ENCODE measurements around the gene SLC25A44.
A peak's percentile ranks its signal among the peaks of the same experiment; 100 is the strongest.
"Not testable (repeated sequence)": the region's sequence is repeated elsewhere in the genome, so short reads cannot be mapped to it uniquely, and the experiment has no call there.

The SLC25A44 gene

DNA sequence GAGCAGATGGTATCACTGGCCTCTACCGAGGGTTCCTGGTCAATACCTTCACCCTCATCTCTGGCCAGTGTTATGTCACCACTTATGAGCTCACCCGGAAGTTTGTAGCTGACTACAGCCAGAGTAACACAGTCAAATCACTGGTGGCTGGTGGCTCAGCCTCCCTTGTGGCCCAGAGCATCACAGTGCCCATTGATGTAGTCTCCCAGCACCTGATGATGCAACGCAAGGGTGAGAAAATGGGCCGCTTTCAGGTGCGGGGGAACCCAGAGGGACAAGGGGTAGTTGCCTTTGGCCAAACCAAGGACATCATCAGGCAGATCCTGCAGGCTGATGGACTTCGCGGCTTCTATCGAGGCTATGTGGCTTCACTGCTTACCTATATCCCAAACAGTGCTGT lies 6.1 kb downstream of the SLC25A44 start:
- no peak for DNase-seq (ENCODE audit: extremely low read depth in 1 of 2, low read depth in 1 of 2)

GRCh38 chr1:156203331-156203730 lies 9.4 kb downstream of the SLC25A44 start:
- DNase-seq (ENCODE audit: extremely low read depth in 1 of 2, low read depth in 1 of 2) = no peak

DNA sequence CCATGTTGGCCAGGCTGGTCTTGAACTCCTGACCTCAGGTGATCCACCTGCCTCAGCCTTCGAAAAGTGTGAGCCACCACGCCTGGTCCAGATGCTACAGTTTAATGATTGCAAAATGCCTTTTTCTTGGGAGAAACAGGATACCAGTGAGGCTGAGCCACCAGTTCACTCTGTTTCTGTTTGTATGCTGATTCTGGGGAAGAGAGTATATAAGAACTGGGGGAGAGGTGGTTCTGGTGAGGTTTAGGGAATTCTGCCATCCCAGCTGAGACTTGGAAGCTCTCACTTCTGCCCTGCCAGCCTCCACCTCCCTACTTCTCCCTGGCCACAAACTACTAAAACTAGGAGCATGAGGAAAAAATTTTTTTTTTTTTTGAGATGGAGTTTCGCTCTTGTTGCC lies 10.8 kb downstream of the SLC25A44 start:
- DNase-seq (ENCODE audit: extremely low read depth in 1 of 2, low read depth in 1 of 2) = no peak

DNA sequence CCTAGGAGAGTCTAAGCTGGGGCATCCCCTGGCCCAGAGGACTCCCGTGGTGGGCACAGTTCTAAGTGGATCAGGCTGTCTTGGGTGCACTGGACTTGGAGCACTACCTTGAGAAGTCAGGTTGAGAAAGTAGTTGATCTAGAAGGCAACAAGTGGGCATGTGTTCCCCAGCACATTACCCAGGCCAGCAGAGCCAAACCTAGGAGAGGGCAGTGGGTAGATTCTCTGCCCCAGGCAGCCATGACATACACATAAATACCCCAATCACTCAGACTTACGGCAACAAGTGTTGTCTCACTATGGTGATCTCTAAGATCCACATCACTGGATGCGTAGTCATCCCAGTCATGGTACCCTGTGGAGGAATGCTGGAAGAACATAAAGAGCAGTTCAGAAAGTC lies 17.3 kb downstream of the SLC25A44 start:
- DNase-seq (ENCODE audit: extremely low read depth in 1 of 2, low read depth in 1 of 2) = no peak

DNA sequence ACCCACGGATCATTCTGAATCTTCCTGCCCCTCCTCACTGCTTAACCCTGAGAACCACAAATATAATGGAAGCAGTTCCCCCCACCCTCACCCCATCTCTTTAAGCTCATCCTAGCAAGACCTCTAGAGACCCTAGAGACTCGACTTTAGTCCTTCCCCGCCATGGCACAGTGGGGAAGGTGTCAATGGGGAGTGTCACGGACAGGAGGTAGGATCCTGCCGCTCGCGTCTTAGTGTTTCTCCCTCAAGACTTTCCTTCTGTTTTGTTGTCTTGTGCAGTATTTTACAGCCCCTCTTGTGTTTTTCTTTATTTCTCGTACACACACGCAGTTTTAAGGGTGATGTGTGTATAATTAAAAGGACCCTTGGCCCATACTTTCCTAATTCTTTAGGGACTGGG lies 18.2 kb downstream of the SLC25A44 start:
- DNase-seq (ENCODE audit: extremely low read depth in 1 of 2, low read depth in 1 of 2) = no peak

DNA sequence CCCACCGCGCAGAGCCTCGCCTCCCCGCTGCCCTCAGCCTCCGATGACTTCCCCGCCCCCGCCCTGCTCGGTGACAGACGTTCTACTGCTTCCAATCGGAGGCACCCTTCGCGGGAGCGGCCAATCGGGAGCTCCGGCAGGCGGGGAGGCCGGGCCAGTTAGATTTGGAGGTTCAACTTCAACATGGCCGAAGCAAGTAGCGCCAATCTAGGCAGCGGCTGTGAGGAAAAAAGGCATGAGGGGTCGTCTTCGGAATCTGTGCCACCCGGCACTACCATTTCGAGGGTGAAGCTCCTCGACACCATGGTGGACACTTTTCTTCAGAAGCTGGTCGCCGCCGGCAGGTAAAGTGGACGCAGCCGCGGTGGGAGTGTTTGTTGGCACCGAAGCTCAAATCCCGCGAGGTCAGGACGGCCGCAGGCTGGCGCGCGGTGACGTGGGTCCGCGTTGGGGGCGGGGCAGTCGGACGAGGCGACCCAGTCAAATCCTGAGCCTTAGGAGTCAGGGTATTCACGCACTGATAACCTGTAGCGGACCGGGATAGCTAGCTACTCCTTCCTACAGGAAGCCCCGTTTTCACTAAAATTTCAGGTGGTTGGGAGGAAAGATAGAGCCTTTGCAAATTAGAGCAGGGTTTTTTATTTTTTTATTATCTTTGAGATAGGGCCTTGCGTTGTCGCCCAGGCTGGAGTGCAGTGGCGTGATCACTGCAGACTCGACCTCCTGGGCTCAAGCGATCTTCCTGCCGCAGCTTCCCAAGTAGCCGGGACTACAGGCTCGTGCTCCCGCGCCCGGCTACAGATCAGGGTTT lies 19.1 kb downstream of the SLC25A44 start, which contains the start of gene PMF1:
Gene PMF1 (plus strand): TSS at position 175 of the 811 bp plus-strand sequence. CDS start 9 bp downstream, at position 184.
- peak; percentile 92 to 97 for DNase-seq (ENCODE audit: extremely low read depth in 1 of 2, low read depth in 1 of 2)

- DNase-seq (ENCODE audit: extremely low read depth in 1 of 2, low read depth in 1 of 2) = no peak
These were observed 19.7 kb downstream of the SLC25A44 start for GRCh38 chr1:156213644-156213966.

GRCh38 chr1:156214024-156214748 lies 20.3 kb downstream of the SLC25A44 start:
- DNase-seq (ENCODE audit: extremely low read depth in 1 of 2, low read depth in 1 of 2) = no peak

- not testable (repeated sequence) for DNase-seq (ENCODE audit: extremely low read depth in 1 of 2, low read depth in 1 of 2)
These were observed 22.6 kb downstream of the SLC25A44 start for GRCh38 chr1:156216361-156217086.

- DNase-seq (ENCODE audit: extremely low read depth in 1 of 2, low read depth in 1 of 2) = no peak
These were observed 24.0 kb downstream of the SLC25A44 start for GRCh38 chr1:156217871-156218270.

GRCh38 chr1:156220226-156220625 lies 26.3 kb downstream of the SLC25A44 start:
- no peak for DNase-seq (ENCODE audit: extremely low read depth in 1 of 2, low read depth in 1 of 2)

GRCh38 chr1:156221986-156222692 lies 28.2 kb downstream of the SLC25A44 start:
- no peak for DNase-seq (ENCODE audit: extremely low read depth in 1 of 2, low read depth in 1 of 2)

- DNase-seq (ENCODE audit: extremely low read depth in 1 of 2, low read depth in 1 of 2) = no peak
These were observed 31.7 kb downstream of the SLC25A44 start for GRCh38 chr1:156225677-156226014.

DNA sequence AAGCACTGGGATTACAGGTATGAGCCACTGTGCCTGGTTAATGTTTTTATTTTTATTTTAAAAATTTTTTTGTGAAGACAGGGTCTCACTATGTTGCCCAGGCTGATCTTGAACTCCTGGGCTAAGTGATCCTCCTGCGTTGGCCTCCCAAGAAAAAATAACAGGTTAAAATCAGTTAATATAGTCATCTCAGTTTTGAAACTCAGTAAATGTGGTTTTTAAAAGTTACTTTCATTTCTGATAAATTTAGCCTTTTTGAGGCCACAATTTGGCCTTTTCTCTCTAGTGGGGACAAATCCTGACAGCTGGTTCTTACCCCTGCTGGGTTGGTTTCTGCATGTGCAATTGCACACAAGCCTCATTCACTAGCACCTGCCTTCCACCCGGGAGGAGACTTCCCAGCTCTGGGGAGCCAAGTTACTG lies 32.2 kb downstream of the SLC25A44 start:
- DNase-seq (ENCODE audit: extremely low read depth in 1 of 2, low read depth in 1 of 2) = no peak

DNA sequence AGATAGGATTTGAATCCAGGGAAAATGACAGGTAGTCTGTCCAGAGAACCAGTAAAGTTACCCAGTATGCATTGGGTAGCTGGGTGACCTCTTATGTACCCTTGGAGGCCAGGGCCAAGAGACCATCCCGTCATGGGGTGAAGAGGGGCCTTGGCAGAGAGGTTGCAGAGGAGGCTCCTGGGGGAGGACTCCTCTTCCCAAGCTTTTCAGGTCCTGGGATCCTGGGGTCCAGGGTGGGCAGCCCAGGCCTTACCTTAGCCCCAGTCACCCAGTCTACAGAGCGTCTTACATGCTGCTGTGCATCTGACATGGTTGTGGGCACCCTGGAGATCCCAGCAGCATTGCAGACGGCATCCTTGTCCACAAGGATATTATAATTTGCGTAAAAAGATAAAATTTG lies 32.9 kb downstream of the SLC25A44 start:
- DNase-seq (ENCODE audit: extremely low read depth in 1 of 2, low read depth in 1 of 2) = no peak

DNA sequence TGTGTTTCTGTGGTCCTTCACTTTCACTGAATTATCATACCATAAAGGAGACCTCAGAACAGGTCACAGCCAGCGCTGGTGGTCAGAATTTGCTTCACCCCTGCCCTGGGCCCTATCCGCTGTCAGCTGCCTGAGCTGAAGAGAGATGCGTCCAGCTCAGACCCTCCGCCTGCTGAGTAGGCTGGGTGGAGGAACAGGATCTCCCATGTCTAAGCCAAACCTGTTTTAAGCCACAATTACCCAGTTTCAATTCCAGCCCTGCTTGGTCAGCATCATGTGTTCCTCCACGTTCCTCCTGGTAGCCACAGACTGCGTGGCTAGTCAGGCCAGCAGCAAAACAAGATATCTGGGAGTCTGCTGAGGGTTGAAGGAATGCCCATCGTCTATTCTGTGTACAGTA lies 34.6 kb downstream of the SLC25A44 start:
- no peak for DNase-seq (ENCODE audit: extremely low read depth in 1 of 2, low read depth in 1 of 2)

- no peak for DNase-seq (ENCODE audit: extremely low read depth in 1 of 2, low read depth in 1 of 2)
These were observed 36.0 kb downstream of the SLC25A44 start for GRCh38 chr1:156229809-156230472.

DNA sequence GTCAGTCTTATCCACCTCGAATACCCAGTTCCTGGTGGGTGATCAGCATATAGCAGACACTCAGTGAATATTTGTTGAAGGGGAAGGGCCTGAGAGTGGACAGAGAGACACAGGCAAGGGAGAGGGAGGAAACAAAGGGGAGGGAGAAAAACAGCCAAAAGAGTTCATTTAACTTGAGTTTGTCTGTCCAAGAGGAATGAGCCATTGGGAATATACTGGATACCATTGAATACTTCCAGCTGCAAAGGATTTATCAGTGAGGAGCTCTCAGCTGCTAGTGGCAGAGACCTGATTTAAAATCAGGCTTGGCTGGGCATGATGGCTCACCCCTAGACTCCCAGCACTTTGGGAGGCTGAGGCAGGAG lies 36.6 kb downstream of the SLC25A44 start:
- no peak for DNase-seq (ENCODE audit: extremely low read depth in 1 of 2, low read depth in 1 of 2)

DNA sequence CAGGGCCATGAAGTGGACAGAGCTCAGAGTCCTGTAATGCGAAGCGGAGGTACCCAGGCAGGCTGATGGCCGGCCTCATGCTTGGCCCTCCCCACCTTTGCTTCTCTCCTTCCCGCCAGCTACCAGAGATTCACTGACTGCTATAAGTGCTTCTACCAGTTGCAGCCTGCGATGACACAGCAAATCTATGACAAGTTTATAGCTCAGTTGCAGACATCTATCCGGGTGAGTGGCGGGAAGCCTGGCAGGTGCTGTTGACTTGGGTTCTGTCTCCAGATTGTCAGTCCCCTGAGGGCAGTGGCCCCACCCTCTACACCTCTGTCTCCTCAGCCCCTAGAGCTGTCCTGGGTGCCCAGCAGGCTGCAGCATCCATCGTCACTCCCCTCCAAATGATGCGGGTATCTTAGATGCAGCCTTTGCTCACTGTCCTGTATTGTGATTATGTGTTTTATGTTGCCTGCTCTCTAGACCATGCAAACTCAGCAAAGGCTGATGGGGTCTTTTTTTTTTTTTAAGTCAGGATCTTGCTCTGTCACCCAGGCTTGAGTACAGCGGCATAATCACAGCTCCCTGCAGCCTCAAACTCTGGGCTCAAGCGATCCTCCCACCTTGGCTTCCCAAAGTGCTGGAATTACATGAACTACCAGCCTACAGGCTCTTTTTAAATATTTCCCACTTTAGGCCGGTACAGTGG lies 38.4 kb downstream of the SLC25A44 start:
- no peak for DNase-seq (ENCODE audit: extremely low read depth in 1 of 2, low read depth in 1 of 2)

Measured in stimulated activated CD8-positive, alpha-beta memory T cell treated with anti-CD3 and anti-CD28 coated beads, Interleukin-7, amount 100 ng/mL, for 48 hours (primary cell).